Amniotic epithelial cell (primary cell): ENCODE data around the gene TULP3.
"Not testable (repeated sequence)": the region's sequence is repeated elsewhere in the genome, so short reads cannot be mapped to it uniquely, and the experiment has no call there.

Experiments
- DNase-seq: peaks from one replicate; pipeline ENCODE4 v3.0.0-alpha.2; 2010; ENCODE audit warnings: low read depth

Gene TULP3

DNA sequence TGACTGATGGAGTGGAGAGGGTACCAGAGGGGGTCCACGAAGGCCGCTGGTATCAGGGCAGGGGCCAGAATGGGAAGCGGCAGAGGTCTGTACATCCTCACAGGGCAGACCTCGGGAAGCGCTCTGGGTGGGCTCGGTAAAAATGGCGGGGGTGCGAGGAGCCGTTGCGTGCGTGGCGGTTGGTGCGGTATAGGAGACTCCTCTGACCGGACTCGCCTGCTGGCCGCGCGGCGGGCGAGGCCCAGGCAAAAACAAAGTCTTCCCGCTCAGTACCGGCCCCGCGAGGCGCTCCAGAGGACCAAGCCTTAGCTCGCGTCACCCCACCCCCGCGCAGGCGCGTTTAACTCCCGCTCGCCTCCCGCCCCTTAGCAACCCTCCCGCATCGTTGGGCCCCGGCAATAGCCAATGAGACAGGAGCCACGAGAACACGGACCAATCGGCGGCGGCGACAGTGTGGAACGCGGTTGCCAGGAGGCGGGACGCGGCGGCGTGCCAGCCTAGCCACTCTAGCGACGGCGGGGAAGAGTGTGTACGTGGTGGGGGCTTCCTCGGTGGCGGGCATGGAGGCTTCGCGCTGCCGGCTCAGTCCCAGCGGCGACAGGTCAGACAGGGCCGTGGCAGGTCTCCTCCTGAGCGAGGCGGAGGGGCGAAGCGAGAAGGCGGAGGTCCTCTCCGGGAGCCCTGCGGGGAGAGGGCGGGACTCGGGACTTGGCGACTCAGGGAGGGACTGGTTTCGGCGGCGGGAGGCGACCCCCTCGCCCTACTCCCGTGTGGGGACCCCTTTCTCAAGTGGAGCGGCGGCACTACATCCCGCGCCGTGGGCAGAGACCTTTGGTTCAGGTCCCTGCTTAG lies at the start of gene TULP3:
Gene TULP3, plus strand, starts transcription at position 504 of the 852 bp plus-strand sequence. Its CDS starts 57 bp downstream, at position 561.
- DNase-seq = peak; percentile 92

- DNase-seq = no peak
These were observed 49.5 kb upstream of the TULP3 start for GRCh38 chr12:2841056-2841650.

- DNase-seq = no peak
These were observed 47.7 kb upstream of the TULP3 start for GRCh38 chr12:2842948-2843347.

DNA sequence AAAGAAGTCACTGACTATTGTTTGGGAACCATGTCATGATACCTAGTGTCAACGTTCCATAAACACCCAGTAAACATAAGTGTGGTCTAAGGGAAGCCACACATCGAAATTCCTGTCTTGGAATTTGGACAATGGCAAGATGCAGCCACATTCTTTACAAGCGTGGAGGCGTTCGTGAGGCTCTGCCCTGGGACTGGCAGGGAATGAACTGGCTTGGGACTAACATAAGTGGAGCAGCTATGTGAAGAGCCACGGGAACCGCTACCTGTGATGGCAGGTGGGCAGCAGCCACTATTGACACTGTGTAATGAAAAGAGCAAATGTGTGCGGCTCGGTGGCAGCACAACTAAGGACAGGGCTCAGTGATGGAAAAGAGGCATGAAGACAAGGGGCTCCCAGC lies 45.9 kb upstream of the TULP3 start:
- peak; percentile 10 for DNase-seq

GRCh38 chr12:2845280-2845679 lies 45.4 kb upstream of the TULP3 start:
- DNase-seq = peak; percentile 72

DNA sequence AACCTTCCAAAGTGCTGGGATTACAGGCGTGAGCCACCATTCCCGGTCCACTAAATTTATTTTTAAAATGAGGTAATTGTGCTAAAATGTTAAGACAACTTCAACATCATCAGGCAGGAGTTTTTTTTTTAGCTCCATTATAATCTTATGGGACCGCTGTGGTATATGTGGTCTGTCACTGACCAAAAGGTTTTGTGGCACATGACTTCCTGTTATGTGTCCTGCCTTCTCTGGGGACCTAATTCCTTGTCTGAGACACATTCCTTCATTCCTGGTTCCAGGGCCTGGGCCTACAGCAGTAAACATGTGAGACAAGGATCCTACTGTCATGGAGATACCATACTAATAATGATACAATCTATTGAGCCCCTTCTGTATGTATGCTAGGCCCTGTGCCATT lies 38.8 kb upstream of the TULP3 start:
- no peak for DNase-seq

GRCh38 chr12:2853626-2854025 lies 37.1 kb upstream of the TULP3 start:
- DNase-seq = peak; percentile 61

DNA sequence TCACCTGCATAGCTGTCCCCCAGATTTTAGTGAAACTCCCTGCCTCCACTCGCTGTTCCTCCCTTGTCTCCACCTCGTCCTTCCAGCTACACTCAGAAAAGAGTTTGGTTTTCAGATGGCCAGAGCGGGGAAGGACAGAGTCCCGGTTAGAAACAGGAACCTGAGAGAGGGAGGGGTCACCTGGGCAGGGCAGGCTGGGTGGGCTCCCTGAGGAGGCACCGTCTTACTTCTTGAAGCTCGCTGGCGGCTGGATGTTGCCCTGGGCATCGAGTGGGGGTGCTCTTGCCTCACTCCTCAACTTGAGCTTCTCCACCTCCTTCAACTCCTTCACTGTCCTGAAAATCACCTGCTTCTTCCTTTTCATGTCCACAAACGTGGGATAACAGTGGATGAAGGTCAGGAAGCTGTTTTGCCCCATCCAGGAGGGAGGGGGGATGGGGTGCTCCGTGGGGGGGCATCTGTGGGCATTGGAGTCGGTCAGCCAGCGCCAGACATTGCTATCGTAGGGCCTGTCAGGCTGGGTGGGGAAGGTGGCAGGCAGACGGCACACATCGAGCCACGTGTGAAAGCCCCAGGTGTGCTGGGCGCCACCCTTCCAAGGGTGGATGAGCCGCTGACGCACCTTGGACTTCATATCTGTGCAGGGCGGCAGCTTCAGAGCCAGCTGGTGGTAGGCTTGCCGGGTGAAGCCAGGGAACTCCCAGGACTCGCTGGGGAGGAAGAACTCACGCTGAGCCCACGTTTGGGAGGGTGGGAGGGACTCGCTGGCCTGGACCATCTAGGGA lies 35.8 kb upstream of the TULP3 start:
- DNase-seq = no peak

DNA sequence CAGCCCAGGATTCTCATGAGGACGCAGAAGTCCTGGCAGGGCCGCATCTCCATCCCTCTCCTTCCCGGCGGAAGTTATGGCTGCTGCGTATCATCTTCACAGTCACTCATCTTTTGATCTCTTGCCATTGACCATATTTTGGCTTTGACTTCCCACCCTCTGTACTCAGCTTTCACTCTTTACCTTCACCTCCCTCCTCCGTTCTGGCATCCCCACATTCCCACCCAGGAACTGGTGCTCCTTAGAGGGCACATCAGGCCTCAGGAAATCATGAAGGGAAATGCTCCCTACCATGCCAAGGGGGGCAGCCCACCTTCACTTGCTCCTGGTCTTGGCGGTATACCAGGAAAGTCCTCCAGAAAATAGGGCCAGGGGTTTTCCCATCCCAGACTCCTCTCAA lies 35.1 kb upstream of the TULP3 start:
- DNase-seq = no peak

DNA sequence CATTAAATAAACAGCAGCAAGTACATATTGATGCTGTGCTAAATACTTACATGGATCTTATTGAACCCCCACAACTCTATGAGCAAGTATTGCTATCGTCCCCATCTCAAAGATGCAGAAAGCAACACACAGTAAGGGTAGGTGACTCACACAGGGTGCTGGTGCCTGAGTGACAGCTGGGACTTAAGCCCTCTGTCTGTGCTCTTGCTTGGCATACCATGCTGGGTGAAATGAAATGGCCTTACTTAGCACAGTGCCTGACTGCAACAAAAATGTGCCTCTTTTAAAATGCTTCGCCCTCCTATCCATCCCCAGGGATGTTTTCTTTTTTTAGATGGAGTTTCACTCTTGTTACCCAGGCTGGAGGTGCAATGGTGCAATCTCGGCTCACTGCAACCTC lies 34.6 kb upstream of the TULP3 start:
- DNase-seq = no peak

DNA sequence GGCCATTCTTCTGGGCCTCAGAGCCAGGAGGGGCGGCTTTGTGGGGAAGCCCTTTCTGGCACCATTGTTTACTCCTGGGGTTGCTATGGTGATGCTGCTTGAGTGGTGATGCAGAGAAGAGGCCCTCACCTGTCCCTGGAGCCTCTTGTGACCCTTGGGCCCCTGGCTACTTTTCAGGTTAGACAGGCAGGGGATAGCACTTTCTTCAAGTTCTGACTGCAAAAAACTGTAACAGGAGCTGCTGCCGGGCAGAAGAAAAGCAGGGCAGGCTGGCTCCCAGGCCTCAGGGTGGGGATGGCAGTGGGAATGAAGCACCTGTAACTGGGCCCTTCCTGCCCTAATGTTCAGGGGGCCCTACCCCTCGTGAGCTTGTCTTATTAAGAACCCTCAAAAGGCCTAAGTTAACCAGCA lies 33.7 kb upstream of the TULP3 start, which contains the start of gene TEX52:
Gene TEX52, minus strand, starts transcription at position 19 of the 411 bp plus-strand sequence. Its CDS starts 13 bp downstream, at position 6.
- no peak for DNase-seq

DNA sequence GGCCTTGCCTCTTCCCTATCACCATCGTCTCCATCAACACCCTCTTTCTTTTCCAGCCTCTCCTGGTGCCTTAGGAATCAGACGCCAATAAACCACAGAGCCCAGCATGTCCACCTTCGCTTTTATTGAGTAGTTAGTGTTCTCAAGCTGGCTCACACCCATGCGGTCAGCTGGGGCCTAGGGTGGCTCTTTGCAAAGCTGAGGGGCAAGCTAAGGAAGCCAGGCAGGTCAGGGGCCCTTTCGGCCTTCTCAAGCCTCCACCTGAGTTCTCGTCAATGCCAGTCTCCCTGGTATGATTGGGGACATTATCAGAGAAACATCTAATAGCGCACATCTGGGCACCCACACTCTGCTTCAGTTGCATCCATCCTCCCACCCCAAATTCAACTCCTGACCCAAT lies 33.1 kb upstream of the TULP3 start:
- DNase-seq = no peak

DNA sequence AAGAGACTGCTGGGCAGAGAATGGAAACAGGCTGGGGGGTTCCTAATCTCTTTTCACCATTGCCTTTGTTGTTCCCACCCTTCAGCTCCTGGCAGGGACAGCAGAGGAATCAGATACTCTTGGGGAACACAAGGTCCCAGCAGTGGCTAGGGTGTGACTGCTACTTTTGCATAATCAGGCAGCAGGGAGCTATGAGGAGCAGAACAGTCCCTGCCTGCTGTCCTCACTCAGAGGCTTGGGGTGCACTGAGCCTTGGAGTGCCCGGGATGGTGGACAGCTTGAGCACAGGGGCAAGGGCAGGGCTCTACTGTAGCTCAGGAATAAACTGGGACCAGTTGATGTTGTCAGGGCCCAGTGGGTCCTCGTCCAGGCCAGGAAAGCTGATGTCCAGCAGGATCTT lies 32.4 kb upstream of the TULP3 start:
- DNase-seq = no peak

DNA sequence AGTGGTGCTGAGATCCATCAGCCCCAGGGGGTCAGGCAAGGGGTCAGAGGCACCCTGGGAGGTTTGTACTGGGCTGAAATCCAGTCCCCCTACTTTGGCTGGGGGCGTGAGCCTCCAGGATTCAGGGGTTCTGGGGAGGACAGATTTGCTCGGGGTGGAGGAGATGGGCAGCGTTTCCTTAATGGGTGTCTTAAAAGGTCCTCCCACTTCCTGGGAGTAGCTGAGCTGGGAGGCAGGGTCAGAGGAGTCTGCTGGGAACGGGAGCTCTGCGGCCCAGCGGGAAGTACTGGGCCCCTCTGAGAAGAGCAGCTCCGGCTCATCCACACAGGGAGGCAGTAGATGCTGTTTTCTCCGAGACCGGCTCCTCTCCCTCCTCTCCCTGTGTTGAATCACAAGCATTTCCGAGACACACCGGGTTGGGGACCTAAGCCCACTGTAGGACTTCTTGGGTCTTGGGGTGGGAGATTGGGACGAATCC lies 31.7 kb upstream of the TULP3 start:
- peak; percentile 65 for DNase-seq

GRCh38 chr12:2860170-2860569 lies 30.5 kb upstream of the TULP3 start:
- DNase-seq = no peak

DNA sequence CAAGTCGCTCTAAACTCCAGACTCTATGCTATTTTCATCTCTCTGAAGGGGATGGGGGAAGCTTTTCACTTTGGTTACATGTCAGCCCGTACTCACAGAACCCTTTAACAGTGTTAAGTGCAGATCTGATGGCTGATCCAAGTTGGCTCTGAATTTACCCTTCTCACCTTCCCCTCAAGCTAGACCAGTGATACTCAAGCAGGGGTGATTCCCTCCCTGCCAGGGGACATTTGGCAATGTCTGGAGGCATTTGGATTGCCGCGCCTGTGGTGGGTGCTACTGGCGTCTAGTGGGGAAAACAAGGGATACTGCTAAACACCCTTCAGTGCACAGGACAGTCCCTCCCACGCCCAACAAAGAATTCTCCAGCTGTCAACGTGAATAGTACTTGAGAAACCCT lies 27.8 kb upstream of the TULP3 start:
- no peak for DNase-seq

DNA sequence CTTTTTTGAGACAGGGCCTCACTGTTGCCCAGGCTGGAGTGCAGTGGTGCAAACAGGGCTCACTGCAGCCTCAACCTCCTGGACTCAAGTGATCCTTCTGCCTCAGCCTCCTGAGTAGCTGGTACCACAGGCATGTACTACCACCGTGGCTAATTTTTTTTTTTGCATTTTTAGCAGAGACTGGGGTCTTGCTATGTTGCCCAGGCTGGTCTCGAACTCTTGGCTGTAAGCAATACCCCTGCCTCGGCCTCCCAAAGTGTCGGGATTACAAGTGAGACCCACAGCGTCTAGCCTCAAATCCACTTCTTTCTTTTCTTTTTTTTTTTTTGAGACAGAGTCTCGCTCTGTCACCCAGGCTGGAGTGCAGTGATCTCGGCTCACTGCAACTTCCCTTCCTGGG lies 27.3 kb upstream of the TULP3 start:
- not testable (repeated sequence) for DNase-seq

DNA sequence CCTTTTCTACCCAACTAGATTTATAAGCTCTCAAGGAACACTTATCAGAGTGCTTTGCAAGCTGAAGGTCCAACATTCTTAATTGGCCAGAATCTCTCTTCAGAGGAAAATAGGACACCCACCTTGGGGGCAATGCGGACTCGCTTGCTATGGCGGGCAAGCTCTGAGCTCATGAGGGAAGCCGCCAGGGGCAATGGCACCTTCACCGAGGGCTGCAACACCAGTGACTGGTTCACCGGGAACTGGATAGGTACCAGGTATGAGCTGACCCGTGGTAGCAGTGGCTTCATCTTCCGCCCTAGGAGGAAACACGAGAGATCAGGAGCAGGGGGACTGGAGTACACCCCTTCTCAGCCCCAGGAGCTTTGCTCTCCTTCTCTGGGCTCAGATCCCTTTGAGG lies 26.5 kb upstream of the TULP3 start:
- no peak for DNase-seq

DNA sequence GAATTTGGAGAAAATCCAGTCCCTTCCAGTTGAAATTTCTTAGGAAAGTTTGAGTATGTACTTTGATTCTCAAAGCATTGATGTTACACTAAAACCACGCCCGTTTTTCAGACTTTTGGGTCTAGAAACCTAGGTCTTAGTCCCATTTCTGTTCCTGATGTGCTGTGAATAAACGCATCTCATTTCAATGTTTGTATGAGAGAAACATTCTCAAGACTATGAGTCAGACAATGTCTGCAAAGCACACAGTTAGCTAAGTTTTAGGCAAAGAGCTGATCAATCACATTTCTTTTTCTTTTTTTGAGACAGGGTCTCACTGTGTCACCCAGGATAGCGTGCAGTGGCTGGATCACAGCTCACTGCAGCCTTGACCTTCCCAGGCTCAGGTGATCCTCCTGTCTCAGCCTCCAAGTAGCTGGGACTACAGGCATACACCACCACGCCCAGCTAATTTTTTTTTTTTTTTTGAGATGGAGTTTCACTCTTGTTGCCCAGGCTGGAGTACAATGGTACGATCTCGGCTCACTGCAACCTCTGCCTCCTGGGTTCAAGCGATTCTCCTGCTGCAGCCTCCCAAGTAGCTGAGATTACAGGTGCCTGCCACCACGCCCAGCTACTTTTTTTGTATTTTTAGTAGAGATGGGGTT lies 21.6 kb upstream of the TULP3 start:
- DNase-seq = peak; percentile 15

GRCh38 chr12:2876431-2877046 lies 14.2 kb upstream of the TULP3 start:
- peak; percentile 33 for DNase-seq
